OCI-LY3 (cell line): ENCODE measurements around the gene MACROD2.

ENCODE experiments used
- H2AFZ ChIP-seq: fragments of 200-600, 300-600 bp; shearing (Covaris generic); 2 replicates; pipeline ENCODE4 v1.6.0; 2014; ENCODE audit warnings: antibody characterized with exemption, low read depth, low read length
- H3K27ac ChIP-seq: fragments of 200-600, 300-600 bp; sonication (generic); 2 replicates; pipeline ENCODE4 v1.5.1; 2014; ENCODE audit warnings: mild to moderate bottlenecking, low read length, moderate library complexity, mixed read lengths
- H3K27me3 ChIP-seq: fragments of 200-600, 300-600 bp; sonication (generic); 2 replicates; pipeline ENCODE4 v1.6.1; 2014; ENCODE audit warnings: low read depth, low read length, mixed read lengths
- H3K36me3 ChIP-seq: fragments of 200-600, 300-600 bp; sonication (generic); replicated peaks from 2 replicates; pipeline ENCODE3; 2014; ENCODE audit warnings: low read depth, low read length, mixed read lengths
- H3K4me1 ChIP-seq: fragments of 300-600, 200-600 bp; sonication (generic); 2 replicates; pipeline ENCODE4 v1.6.1; 2014; ENCODE audit warnings: low read length, mixed read lengths
- H3K4me2 ChIP-seq: fragments of 200-600, 300-600 bp; sonication (generic); 2 replicates; pipeline ENCODE4 v1.6.1; 2014; ENCODE audit warnings: low read length, mixed read lengths
- H3K4me3 ChIP-seq: fragments of 300-600, 200-600 bp; sonication (generic); 2 replicates; pipeline ENCODE4 v1.5.1; 2014; ENCODE audit warnings: antibody characterized with exemption, mild to moderate bottlenecking, low read length, moderate library complexity
- H3K79me2 ChIP-seq: fragments of 300-600, 200-600 bp; shearing (Covaris generic); 2 replicates; pipeline ENCODE4 v1.6.1; 2014; ENCODE audit warnings: mild to moderate bottlenecking, low read length, mixed read lengths
- H3K9ac ChIP-seq: fragments of 300-600, 200-600 bp; shearing (Covaris generic); 2 replicates; pipeline ENCODE4 v1.6.0; 2014; ENCODE audit warnings: mild to moderate bottlenecking, low read length, moderate library complexity
- H3K9me3 ChIP-seq: fragments of 200-600, 300-600 bp; shearing (Covaris generic); 2 replicates; pipeline ENCODE4 v1.6.1; 2014; ENCODE audit warnings: low read length, mixed read lengths; ENCODE audit not compliant: insufficient read depth
- H4K20me1 ChIP-seq: fragments of 200-600, 300-600 bp; sonication (generic); 2 replicates; pipeline ENCODE4 v1.6.1; 2016; ENCODE audit warnings: low read length, mixed read lengths; ENCODE audit not compliant: insufficient read depth
- CTCF ChIP-seq: fragments of 200-600, 300-600 bp; sonication (generic); IDR thresholded peaks from 2 replicates; pipeline ENCODE4 v1.5.1; 2014; ENCODE audit warnings: antibody characterized with exemption, low read length, low read depth
- EZH2phosphoT487 ChIP-seq: fragments of 200-600 bp; shearing (Covaris generic); IDR thresholded peaks from 2 replicates; pipeline ENCODE4 v1.6.1; 2018; ENCODE audit warnings: antibody characterized with exemption, mixed run types, low read depth

Gene MACROD2

GRCh38 chr20:14401479-14402138 lies 406.3 kb downstream of the MACROD2 start:
- Histone ChIP-seq H4K20me1 (no peaks in the 10 kb centered on the region), H3K9ac (no peak overlapping the region), H3K79me2 (no peaks in the 10 kb centered on the region), H3K4me1 (no peaks in the 10 kb centered on the region), H3K36me3 (no peaks in the 10 kb centered on the region), H3K4me3 (no peak overlapping the region), H3K9me3 (no peaks in the 10 kb centered on the region), H2AFZ (no peak overlapping the region), H3K4me2 (no peak overlapping the region), H3K27ac (no peak overlapping the region), H3K27me3 (no peaks in the 10 kb centered on the region)
- TF ChIP-seq EZH2phosphoT487 (no peak), CTCF (no peak)

GRCh38 chr20:14404515-14404914 lies 409.2 kb downstream of the MACROD2 start:
- Histone ChIP-seq H3K4me1 (no peaks in the 10 kb centered on the region), H3K9ac (no peak overlapping the region), H3K27ac (no peak overlapping the region), H3K27me3 (no peaks in the 10 kb centered on the region), H3K36me3 (no peaks in the 10 kb centered on the region), H4K20me1 (no peaks in the 10 kb centered on the region), H3K4me2 (no peak overlapping the region), H2AFZ (no peak overlapping the region), H3K4me3 (no peak overlapping the region), H3K79me2 (no peaks in the 10 kb centered on the region), H3K9me3 (no peaks in the 10 kb centered on the region)
- no peak for TF ChIP-seq CTCF
- no peak for TF ChIP-seq EZH2phosphoT487

- Histone ChIP-seq H3K27me3 (no peaks in the 10 kb centered on the region), H3K9me3 (no peaks in the 10 kb centered on the region), H3K9ac (no peak overlapping the region), H4K20me1 (no peaks in the 10 kb centered on the region), H3K79me2 (no peaks in the 10 kb centered on the region), H3K36me3 (no peaks in the 10 kb centered on the region), H2AFZ (no peak overlapping the region), H3K4me1 (no peaks in the 10 kb centered on the region), H3K27ac (no peak overlapping the region), H3K4me2 (no peak overlapping the region), H3K4me3 (no peak overlapping the region)
- TF ChIP-seq CTCF: no peak
- no peak for TF ChIP-seq EZH2phosphoT487
These were observed 411.2 kb downstream of the MACROD2 start for GRCh38 chr20:14406495-14406894.

GRCh38 chr20:14407336-14407735 lies 412.0 kb downstream of the MACROD2 start:
- Histone ChIP-seq H3K79me2 (no peaks in the 10 kb centered on the region), H2AFZ (no peak overlapping the region), H3K4me1 (no peaks in the 10 kb centered on the region), H3K4me3 (no peak overlapping the region), H3K4me2 (no peak overlapping the region), H3K27ac (no peak overlapping the region), H3K27me3 (no peaks in the 10 kb centered on the region), H3K36me3 (no peaks in the 10 kb centered on the region), H4K20me1 (no peaks in the 10 kb centered on the region), H3K9me3 (no peaks in the 10 kb centered on the region), H3K9ac (no peak overlapping the region)
- TF ChIP-seq CTCF (no peak), EZH2phosphoT487 (no peak)
